ENCODE results near the gene TBXA2R. TPM values are rescaled to one million over a fixed set of nuclear protein-coding genes. Genes with fewer than 3 reads are reported as not detected.

The TBXA2R gene
- total RNA-seq, 4 donors from 2014 or later = 4.8 to 17.2 (median 7.7) TPM

DNA sequence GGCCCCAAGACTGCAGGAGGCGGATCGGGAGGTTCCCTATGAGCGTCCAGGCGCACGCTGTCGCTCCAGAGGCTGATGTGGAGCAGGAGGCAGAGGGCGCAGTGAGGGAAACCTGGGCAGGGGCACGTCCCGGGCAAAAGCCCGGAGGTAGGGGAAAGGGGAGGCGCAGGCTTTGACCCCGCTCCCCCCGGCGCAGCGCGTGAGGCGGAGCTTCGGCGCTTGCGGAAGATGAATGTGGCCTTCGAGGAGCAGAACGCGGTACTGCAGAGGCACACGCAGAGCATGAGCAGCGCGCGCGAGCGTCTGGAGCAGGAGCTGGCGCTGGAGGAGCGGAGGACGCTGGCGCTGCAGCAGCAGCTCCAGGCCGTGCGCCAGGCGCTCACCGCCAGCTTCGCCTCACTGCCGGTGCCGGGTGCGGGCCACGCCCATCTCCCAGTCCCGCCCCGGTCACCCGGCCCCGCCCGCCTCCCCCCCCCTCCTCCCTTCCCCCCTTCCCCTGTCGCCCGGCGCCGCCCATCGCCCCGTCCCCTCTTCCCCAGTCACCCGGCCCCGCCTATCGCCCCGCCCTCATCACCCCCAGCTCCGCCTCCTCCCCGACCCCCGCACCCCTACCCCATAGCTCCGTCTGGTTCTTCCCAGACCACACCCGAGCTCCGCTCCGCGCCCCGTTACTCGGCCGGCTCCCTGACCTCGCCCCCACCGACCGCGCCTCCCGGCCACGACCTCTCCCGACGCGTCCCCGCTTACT lies 29.8 kb downstream of the TBXA2R start:
- Histone ChIP-seq H3K36me3 (peaks cover 5 to 14% (median 12%) of the 10 kb centered on the region in 4 donors), H3K4me1 (peaks cover 21 to 77% (median 61%) of the 10 kb centered on the region in 4 donors), H3K27ac (replicated peaks in 1 of 4) (peak overlapping the region; percentile 76 to 85 (median 81)), H3K9me3 (no peaks in the 10 kb centered on the region), H3K4me3 (peak overlapping the region; percentile 45 to 59 (median 48)), H3K27me3 (no peaks in the 10 kb centered on the region)
- intact Hi-C loops (cut with DNase I) = loop anchor here (5.0 kb wide), 1 partner anchor 40 kb away; no protein-coding TSS in a partner anchor
- DNase-seq (ENCODE audit: extremely low spot score) = no peak
- TF ChIP-seq EP300 (IDR thresholded peaks at IDR 0.05) = no peak
- TF ChIP-seq POLR2A (IDR thresholded peaks at IDR 0.05; ENCODE audit: low read depth) = no peak
- peak; percentile 56 to 60 for TF ChIP-seq POLR2AphosphoS5 (IDR thresholded peaks at IDR 0.05)
- TF ChIP-seq, protein P1, sequence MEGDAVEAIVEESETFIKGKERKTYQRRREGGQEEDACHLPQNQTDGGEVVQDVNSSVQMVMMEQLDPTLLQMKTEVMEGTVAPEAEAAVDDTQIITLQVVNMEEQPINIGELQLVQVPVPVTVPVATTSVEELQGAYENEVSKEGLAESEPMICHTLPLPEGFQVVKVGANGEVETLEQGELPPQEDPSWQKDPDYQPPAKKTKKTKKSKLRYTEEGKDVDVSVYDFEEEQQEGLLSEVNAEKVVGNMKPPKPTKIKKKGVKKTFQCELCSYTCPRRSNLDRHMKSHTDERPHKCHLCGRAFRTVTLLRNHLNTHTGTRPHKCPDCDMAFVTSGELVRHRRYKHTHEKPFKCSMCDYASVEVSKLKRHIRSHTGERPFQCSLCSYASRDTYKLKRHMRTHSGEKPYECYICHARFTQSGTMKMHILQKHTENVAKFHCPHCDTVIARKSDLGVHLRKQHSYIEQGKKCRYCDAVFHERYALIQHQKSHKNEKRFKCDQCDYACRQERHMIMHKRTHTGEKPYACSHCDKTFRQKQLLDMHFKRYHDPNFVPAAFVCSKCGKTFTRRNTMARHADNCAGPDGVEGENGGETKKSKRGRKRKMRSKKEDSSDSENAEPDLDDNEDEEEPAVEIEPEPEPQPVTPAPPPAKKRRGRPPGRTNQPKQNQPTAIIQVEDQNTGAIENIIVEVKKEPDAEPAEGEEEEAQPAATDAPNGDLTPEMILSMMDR (IDR thresholded peaks at IDR 0.05) = peak in 2 of 3 experiments; percentile 12 to 21
- 39% methylated on average over 52 of the region's 78 CpGs for WGBS

DNA sequence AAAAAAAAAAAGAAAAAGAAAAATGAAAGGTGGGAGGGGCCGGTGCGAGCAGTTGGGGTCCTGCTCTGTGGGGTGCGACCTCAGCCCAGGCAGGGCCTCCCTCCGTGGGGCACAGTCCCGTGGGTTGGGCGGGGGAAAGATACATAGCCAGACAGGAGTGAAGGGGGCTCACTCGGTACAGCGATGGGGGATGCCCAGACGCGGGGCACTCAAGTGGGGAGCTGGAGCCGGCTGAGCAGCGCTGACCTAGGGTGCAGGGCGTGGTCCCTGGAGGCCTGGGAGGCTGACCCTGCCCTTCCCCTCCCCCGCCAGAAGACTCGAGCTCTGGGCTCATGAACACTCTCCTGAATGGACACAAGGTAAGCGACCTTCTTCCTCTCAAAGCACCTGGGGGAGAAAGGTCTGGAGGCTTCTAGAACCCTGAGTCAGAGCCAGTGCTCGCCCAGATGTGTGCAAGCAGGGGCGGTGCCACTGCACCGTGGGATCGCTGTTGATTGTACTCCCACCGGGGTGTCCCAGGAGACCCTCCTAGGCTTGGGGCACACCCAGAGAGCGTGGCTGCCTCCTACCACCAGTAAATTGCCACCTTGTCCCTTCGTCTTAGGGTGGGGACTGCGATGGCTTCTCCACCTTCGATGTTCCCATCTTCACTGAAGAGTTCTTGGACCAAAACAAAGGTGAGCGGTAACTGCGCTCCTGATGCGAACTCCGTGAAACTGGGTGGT lies 30.6 kb downstream of the TBXA2R start:
- H3K27ac ChIP-seq (replicated peaks in 1 of 4) = peak overlapping the region; percentile 76 to 85 (median 81)

DNA sequence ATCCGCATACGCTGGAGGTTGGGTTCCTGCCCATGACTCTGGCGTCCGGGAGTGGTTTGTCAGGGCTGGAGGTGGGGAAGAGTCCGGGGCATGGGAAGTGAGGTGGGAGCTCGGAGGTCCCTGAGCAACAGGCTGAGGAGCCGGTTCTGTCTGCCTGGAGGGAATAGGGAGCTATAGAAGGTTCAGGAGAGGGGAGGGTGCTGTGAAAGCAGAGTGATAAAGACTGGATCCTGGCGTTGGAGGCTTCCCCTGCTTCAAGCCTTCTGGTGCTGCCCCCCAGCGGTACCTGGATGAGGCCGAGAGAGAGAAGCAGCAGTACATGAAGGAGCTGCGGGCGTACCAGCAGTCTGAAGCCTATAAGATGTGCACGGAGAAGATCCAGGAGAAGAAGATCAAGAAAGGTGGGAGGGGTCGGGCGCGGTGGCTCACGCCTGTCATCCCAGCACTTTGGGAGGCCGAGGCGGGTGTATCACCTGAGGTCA lies 31.4 kb downstream of the TBXA2R start:
- intact Hi-C loops (cut with DNase I) = loop anchor here (5.0 kb wide), 1 partner anchor 42 kb away; no protein-coding TSS in a partner anchor
- H3K4me1 ChIP-seq = peaks cover 21 to 74% (median 59%) of the 10 kb centered on the region in 4 donors
- no peak for DNase-seq (ENCODE audit: extremely low spot score)
- 89% methylated on average over 19 of the region's 19 CpGs for WGBS
- H3K9me3 ChIP-seq = no peaks in the 10 kb centered on the region
- TF ChIP-seq, protein P1 (IDR thresholded peaks at IDR 0.05) = peak in 1 of 3 experiments; percentile 27
- no peak for TF ChIP-seq EP300 (IDR thresholded peaks at IDR 0.05)
- peaks cover 5 to 14% (median 12%) of the 10 kb centered on the region in 4 donors for H3K36me3 ChIP-seq
- H3K27ac ChIP-seq (replicated peaks in 1 of 4) = peak overlapping the region in 1 of 4 donors; percentile 80
- H3K4me3 ChIP-seq = no peak overlapping the region
- no peaks in the 10 kb centered on the region for H3K27me3 ChIP-seq

More for the DNA sequence above, 30.6 kb downstream of the TBXA2R start:
- intact Hi-C loops (cut with DNase I) = loop anchor here (5.0 kb wide), 1 partner anchor 41 kb away; no protein-coding TSS in a partner anchor
- Histone ChIP-seq H3K36me3 (peaks cover 5 to 14% (median 12%) of the 10 kb centered on the region in 4 donors), H3K9me3 (no peaks in the 10 kb centered on the region), H3K4me3 (peak overlapping the region; percentile 45 to 59 (median 48)), H3K27me3 (no peaks in the 10 kb centered on the region), H3K4me1 (peaks cover 21 to 81% (median 65%) of the 10 kb centered on the region in 4 donors)
- WGBS = 85% methylated on average over 17 of the region's 29 CpGs
- TF ChIP-seq, protein P1 (IDR thresholded peaks at IDR 0.05) = no peak
- no peak for TF ChIP-seq POLR2AphosphoS5 (IDR thresholded peaks at IDR 0.05)
- TF ChIP-seq EP300 (IDR thresholded peaks at IDR 0.05) = no peak
- no peak for TF ChIP-seq POLR2A (IDR thresholded peaks at IDR 0.05; ENCODE audit: low read depth)
- no peak for DNase-seq (ENCODE audit: extremely low spot score)

DNA sequence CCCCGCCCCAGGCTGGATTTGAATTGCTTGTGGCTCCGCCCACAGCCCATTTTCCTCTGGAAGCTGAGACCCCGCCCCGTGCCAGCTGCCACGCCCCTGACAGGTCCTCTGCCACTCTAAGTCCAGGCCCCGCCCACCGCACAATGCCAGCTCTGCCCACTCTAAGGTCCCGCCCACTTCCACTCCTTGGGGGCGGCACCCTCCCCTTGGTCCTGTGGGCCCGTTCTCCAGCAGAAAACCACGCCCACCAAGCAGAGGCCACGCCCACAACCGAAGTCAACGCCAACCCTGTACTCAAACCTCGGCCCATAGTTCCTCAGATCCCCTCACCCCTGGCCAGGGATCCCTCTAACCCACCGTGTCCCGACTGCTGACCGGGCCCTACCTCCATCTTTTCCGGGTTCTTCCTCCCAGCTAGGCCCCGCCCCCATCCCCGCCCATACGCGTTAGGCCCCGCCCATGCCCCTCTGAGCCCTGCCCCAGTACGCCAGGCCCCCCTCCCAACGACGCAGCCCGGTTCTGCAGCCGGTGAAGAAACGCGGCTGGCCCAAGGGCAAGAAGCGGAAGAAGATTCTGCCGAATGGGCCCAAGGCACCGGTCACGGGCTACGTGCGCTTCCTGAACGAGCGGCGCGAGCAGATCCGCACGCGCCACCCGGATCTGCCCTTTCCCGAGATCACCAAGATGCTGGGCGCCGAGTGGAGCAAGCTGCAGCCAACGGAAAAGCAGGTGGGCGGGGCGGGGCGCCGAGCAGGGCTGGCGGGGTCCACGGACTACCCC lies 32.6 kb downstream of the TBXA2R start:
- Histone ChIP-seq H3K4me1 (peaks cover 21 to 62% (median 50%) of the 10 kb centered on the region in 4 donors), H3K36me3 (peaks cover 5 to 14% (median 12%) of the 10 kb centered on the region in 4 donors), H3K9me3 (no peaks in the 10 kb centered on the region), H3K27ac (replicated peaks in 1 of 4) (peak overlapping the region; percentile 87 to 96 (median 88)), H3K4me3 (peak overlapping the region; percentile 82 to 98 (median 94)), H3K27me3 (no peaks in the 10 kb centered on the region)
- TF ChIP-seq, protein P1 (IDR thresholded peaks at IDR 0.05) = no peak
- TF ChIP-seq POLR2AphosphoS5 (IDR thresholded peaks at IDR 0.05) = peak in 1 of 2 donors; percentile 12
- WGBS = 57% methylated on average over 46 of the region's 55 CpGs
- DNase-seq (ENCODE audit: extremely low spot score) = peak; percentile 96
- intact Hi-C loops (cut with DNase I) = no loop called here
